ENCODE data around the gene SLC24A3. TPM values are rescaled to one million over a fixed set of nuclear protein-coding genes. Genes with fewer than 3 reads are reported as not detected.

SLC24A3 gene
- total RNA-seq, 1 experiment from 2014 or later: 0.14 TPM

GRCh38 chr20:19473922-19474286, 261.5 kb downstream of the SLC24A3 start:
- Mint-ChIP-seq H3K9me3 (ENCODE audit: unreplicated experiment) (no peaks in the 10 kb centered on the region), H3K4me1 (ENCODE audit: low read depth, unreplicated experiment) (no peaks in the 10 kb centered on the region), H3K4me3 (ENCODE audit: unreplicated experiment) (no peak overlapping the region), H3K27ac (ENCODE audit: unreplicated experiment) (no peak overlapping the region), H3K27me3 (ENCODE audit: insufficient read depth, unreplicated experiment) (peaks cover 5% of the 10 kb centered on the region), H3K36me3 (ENCODE audit: insufficient read depth, unreplicated experiment) (no peaks in the 10 kb centered on the region)
- no peaks in the 10 kb centered on the region for H3K9me3 ChIP-seq
- intact Hi-C loops (cut with micrococcal nuclease; ENCODE audit: unreplicated experiment): no loop called here
- DNase-seq: no peak
- POLR2A ChIA-PET: no interaction called here
- CTCF ChIA-PET: no interaction called here
- no TSS peak for BruUV-seq (replicated peaks)
- TF ChIP-seq CTCF (IDR thresholded peaks at IDR 0.05; ENCODE audit: insufficient read depth in 1 of 2, low read depth in 1 of 2, low read length in 1 of 2, severe bottlenecking in 1 of 2, unreplicated experiment in 1 of 2): no peak
- H3K4me1 ChIP-seq: no peaks in the 10 kb centered on the region
- no peak overlapping the region for H3K4me3 ChIP-seq (ENCODE audit: low read depth, low read length)
- no peaks in the 10 kb centered on the region for H3K27me3 ChIP-seq (replicated peaks; ENCODE audit: control insufficient read depth, insufficient read depth, low read length)
- no peaks in the 10 kb centered on the region for H3K36me3 ChIP-seq (ENCODE audit: control insufficient read depth, insufficient read depth, low read length)

GRCh38 chr20:19478320-19478895, 266.0 kb downstream of the SLC24A3 start:
- Mint-ChIP-seq H3K27me3 (ENCODE audit: insufficient read depth, unreplicated experiment) (peaks cover 9% of the 10 kb centered on the region), H3K27ac (ENCODE audit: unreplicated experiment) (no peak overlapping the region), H3K36me3 (ENCODE audit: insufficient read depth, unreplicated experiment) (no peaks in the 10 kb centered on the region), H3K4me3 (ENCODE audit: unreplicated experiment) (no peak overlapping the region), H3K9me3 (ENCODE audit: unreplicated experiment) (no peaks in the 10 kb centered on the region), H3K4me1 (ENCODE audit: low read depth, unreplicated experiment) (no peaks in the 10 kb centered on the region)
- Histone ChIP-seq H3K4me1 (no peaks in the 10 kb centered on the region), H3K4me3 (ENCODE audit: low read depth, low read length) (no peak overlapping the region), H3K27me3 (replicated peaks; ENCODE audit: control insufficient read depth, insufficient read depth, low read length) (no peaks in the 10 kb centered on the region), H3K9me3 (no peaks in the 10 kb centered on the region), H3K36me3 (ENCODE audit: control insufficient read depth, insufficient read depth, low read length) (no peaks in the 10 kb centered on the region)
- ChIA-PET CTCF (no interaction called here), POLR2A (no interaction called here)
- no TSS peak for BruUV-seq (replicated peaks)
- TF ChIP-seq CTCF (IDR thresholded peaks at IDR 0.05; ENCODE audit: insufficient read depth in 1 of 2, low read depth in 1 of 2, low read length in 1 of 2, severe bottlenecking in 1 of 2, unreplicated experiment in 1 of 2): no peak
- no peak for DNase-seq
- intact Hi-C loops (cut with micrococcal nuclease; ENCODE audit: unreplicated experiment): no loop called here

GRCh38 chr20:19482726-19483125, 270.3 kb downstream of the SLC24A3 start:
- Mint-ChIP-seq H3K27me3 (ENCODE audit: insufficient read depth, unreplicated experiment) (peaks cover 16% of the 10 kb centered on the region), H3K4me3 (ENCODE audit: unreplicated experiment) (no peak overlapping the region), H3K27ac (ENCODE audit: unreplicated experiment) (no peak overlapping the region), H3K36me3 (ENCODE audit: insufficient read depth, unreplicated experiment) (no peaks in the 10 kb centered on the region), H3K4me1 (ENCODE audit: low read depth, unreplicated experiment) (no peaks in the 10 kb centered on the region), H3K9me3 (ENCODE audit: unreplicated experiment) (no peaks in the 10 kb centered on the region)
- ChIA-PET POLR2A (no interaction called here), CTCF (no interaction called here)
- no peaks in the 10 kb centered on the region for H3K4me1 ChIP-seq
- intact Hi-C loops (cut with micrococcal nuclease; ENCODE audit: unreplicated experiment): no loop called here
- no peak for TF ChIP-seq CTCF (IDR thresholded peaks at IDR 0.05; ENCODE audit: insufficient read depth in 1 of 2, low read depth in 1 of 2, low read length in 1 of 2, severe bottlenecking in 1 of 2, unreplicated experiment in 1 of 2)
- H3K4me3 ChIP-seq (ENCODE audit: low read depth, low read length): no peak overlapping the region
- H3K36me3 ChIP-seq (ENCODE audit: control insufficient read depth, insufficient read depth, low read length): no peaks in the 10 kb centered on the region
- BruUV-seq (replicated peaks): no TSS peak
- no peaks in the 10 kb centered on the region; the same call in 1 of the 2 replicates for H3K27me3 ChIP-seq (replicated peaks; ENCODE audit: control insufficient read depth, insufficient read depth, low read length)
- DNase-seq: no peak
- H3K9me3 ChIP-seq: no peaks in the 10 kb centered on the region
